Measurements from ENCODE around the gene DCAF5. TPM values are rescaled to one million over a fixed set of nuclear protein-coding genes. Genes with fewer than 3 reads are reported as not detected.
A peak's percentile ranks its signal among the peaks of the same experiment; 100 is the strongest.

The DCAF5 gene
- total and polyA plus RNA-seq, 2 of the 13 experiments (the other 11 are each of a cell fraction or from before 2014, with no cell fraction given) = 13.4 to 31.6 TPM

GRCh38 chr14:69040353-69040752 is 112.6 kb downstream of the DCAF5 start:
- Histone ChIP-seq H3K4me1 (ENCODE audit: insufficient read depth, low read length) (peaks cover 29% of the 10 kb centered on the region), H3K9ac (ENCODE audit: insufficient read depth, low read depth, low read length) (no peak overlapping the region), H3K79me2 (ENCODE audit: insufficient read depth, low read length) (no peaks in the 10 kb centered on the region), H3K9me3 (ENCODE audit: low read length) (no peaks in the 10 kb centered on the region), H3K36me3 (replicated peaks in 1 of 2; ENCODE audit: control insufficient read depth in 1 of 2, insufficient read depth in 2 of 2, low read length in 2 of 2) (no peaks in the 10 kb centered on the region), H3K4me3 (replicated peaks in 1 of 3; ENCODE audit: insufficient read depth in 1 of 3, low read depth in 2 of 3, low read length in 3 of 3) (no peak overlapping the region), H3K4me2 (ENCODE audit: low read depth, low read length) (no peak overlapping the region), H3K27ac (ENCODE audit: extremely low read length, insufficient read depth, low read length) (no peak overlapping the region), H3K27me3 (ENCODE audit: control insufficient read depth in 1 of 2, insufficient read depth in 2 of 2, low read length in 2 of 2) (peaks cover 0 to 42% of the 10 kb centered on the region in 2 experiments; a peak in 3 of 5 replicates), H4K20me1 (ENCODE audit: insufficient read depth, low read length) (no peaks in the 10 kb centered on the region), H2AFZ (ENCODE audit: low read length) (no peak overlapping the region)
- ChIA-PET POLR2A (no interaction called here), CTCF (ENCODE audit: low intra/inter-chr PET ratio, low total read pairs) (no interaction called here)
- no peak for ATAC-seq
- WGBS (ENCODE audit: low lambda C conversion rate) = 74% methylated on average over 2 of the region's 2 CpGs
- no peak for FAIRE-seq
- in situ Hi-C loops (cut with HindIII; ENCODE audit: extremely low pct_ligation_motif_present, low pct_unique_long_range_greater_than_20kb) (no loop called here), intact Hi-C loops (cut with micrococcal nuclease; ENCODE audit: unreplicated experiment) (no loop called here)
- BruUV-seq (replicated peaks) = no TSS peak
- no peak for TF ChIP-seq SMARCC2 (IDR thresholded peaks at IDR 0.05)
- TF ChIP-seq CBX5 (CRISPR knock-in tag; IDR thresholded peaks at IDR 0.05; ENCODE audit: borderline replicate concordance) = no peak
- TF ChIP-seq PAF1 (CRISPR knock-in tag; IDR thresholded peaks at IDR 0.05) = no peak
- TF ChIP-seq ARHGAP35 (CRISPR knock-in tag; IDR thresholded peaks at IDR 0.05; ENCODE audit: borderline replicate concordance) = no peak
- TF ChIP-seq, protein P1, sequence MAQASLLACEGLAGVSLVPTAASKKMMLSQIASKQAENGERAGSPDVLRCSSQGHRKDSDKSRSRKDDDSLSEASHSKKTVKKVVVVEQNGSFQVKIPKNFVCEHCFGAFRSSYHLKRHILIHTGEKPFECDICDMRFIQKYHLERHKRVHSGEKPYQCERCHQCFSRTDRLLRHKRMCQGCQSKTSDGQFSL (CRISPR knock-in tag; IDR thresholded peaks at IDR 0.05) = no peak
- TF ChIP-seq ZBTB26 (CRISPR knock-in tag; IDR thresholded peaks at IDR 0.05; ENCODE audit: borderline replicate concordance) = no peak
- TF ChIP-seq EHMT2 (IDR thresholded peaks at IDR 0.05; ENCODE audit: borderline replicate concordance, low read depth, low read length) = no peak
- no peak for DNase-seq (ENCODE audit: low spot score)

DNA sequence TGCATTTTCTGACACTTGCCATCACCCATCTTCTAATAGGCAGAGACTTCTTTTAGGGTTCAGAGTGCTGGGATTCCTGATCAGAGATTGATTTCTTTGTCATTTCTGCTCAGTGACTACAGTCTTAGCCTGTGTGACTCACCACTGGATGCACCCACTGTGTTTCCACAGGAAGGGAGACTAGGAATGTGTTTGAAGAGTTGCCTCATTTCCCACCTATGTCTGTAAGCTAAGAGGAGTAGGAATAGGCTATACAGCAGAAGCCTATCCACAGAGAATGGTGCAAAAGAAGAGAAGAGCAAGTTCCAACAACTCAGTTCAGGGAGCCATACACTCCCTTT is 113.7 kb downstream of the DCAF5 start:
- H4K20me1 ChIP-seq (ENCODE audit: insufficient read depth, low read length) = no peaks in the 10 kb centered on the region
- ChIA-PET CTCF (ENCODE audit: low intra/inter-chr PET ratio, low total read pairs) (no interaction called here), POLR2A (no interaction called here)
- peaks cover 0 to 35% of the 10 kb centered on the region in 2 experiments; a peak in 3 of 5 replicates for H3K27me3 ChIP-seq (ENCODE audit: control insufficient read depth in 1 of 2, insufficient read depth in 2 of 2, low read length in 2 of 2)
- in situ Hi-C loops (cut with HindIII; ENCODE audit: extremely low pct_ligation_motif_present, low pct_unique_long_range_greater_than_20kb) = no loop called here
- no peaks in the 10 kb centered on the region for H3K79me2 ChIP-seq (ENCODE audit: insufficient read depth, low read length)
- H3K27ac ChIP-seq (ENCODE audit: extremely low read length, insufficient read depth, low read length) = no peak overlapping the region
- DNase-seq (ENCODE audit: low spot score) (peak; percentile 71), ATAC-seq (peak; percentile 84), FAIRE-seq (no peak)
- H2AFZ ChIP-seq (ENCODE audit: low read length) = no peak overlapping the region
- H3K9ac ChIP-seq (ENCODE audit: insufficient read depth, low read depth, low read length) = no peak overlapping the region
- no peak overlapping the region for H3K4me2 ChIP-seq (ENCODE audit: low read depth, low read length)
- BruUV-seq (replicated peaks) = no TSS peak
- no peaks in the 10 kb centered on the region for H3K9me3 ChIP-seq (ENCODE audit: low read length)
- H3K36me3 ChIP-seq (replicated peaks in 1 of 2; ENCODE audit: control insufficient read depth in 1 of 2, insufficient read depth in 2 of 2, low read length in 2 of 2) = no peaks in the 10 kb centered on the region
- intact Hi-C loops (cut with micrococcal nuclease; ENCODE audit: unreplicated experiment) = no loop called here
- no peak overlapping the region for H3K4me3 ChIP-seq (replicated peaks in 1 of 3; ENCODE audit: insufficient read depth in 1 of 3, low read depth in 2 of 3, low read length in 3 of 3)
- H3K4me1 ChIP-seq (ENCODE audit: insufficient read depth, low read length) = peaks cover 29% of the 10 kb centered on the region
- TF ChIP-seq FOSL1 (CRISPR knock-in tag; IDR thresholded peaks at IDR 0.05; ENCODE audit: borderline replicate concordance) = no peak
- TF ChIP-seq ZNF546 (CRISPR knock-in tag; conservative IDR thresholded peaks at IDR 0.05) = no peak
- no peak for TF ChIP-seq REST (IDR thresholded peaks at IDR 0.05; ENCODE audit: borderline replicate concordance in 1 of 2, low read depth in 1 of 2, low read length in 2 of 2)
- no peak for TF ChIP-seq TCF7L2 (IDR thresholded peaks at IDR 0.05; ENCODE audit: low read depth, low read length)
- no peak for TF ChIP-seq NBN (conservative IDR thresholded peaks at IDR 0.05)
- peak; percentile 39 for TF ChIP-seq CEBPG (CRISPR knock-in tag; IDR thresholded peaks at IDR 0.05)
- no peak for TF ChIP-seq ZBTB21 (CRISPR knock-in tag; IDR thresholded peaks at IDR 0.05)
- TF ChIP-seq SIN3A (IDR thresholded peaks at IDR 0.05; ENCODE audit: borderline replicate concordance, low read depth, low read length) = no peak
- TF ChIP-seq ZNF605 (CRISPR knock-in tag; IDR thresholded peaks at IDR 0.05) = no peak
- no peak for TF ChIP-seq ARID2 (CRISPR knock-in tag; IDR thresholded peaks at IDR 0.05; ENCODE audit: borderline replicate concordance)

Measured in HepG2 (cell line).